ENCODE measurements around the gene CCDC66. TPM values are rescaled to one million over a fixed set of nuclear protein-coding genes. Genes with fewer than 3 reads are reported as not detected.

The CCDC66 gene
- total and polyA plus RNA-seq, 2 of the 8 experiments (the other 6 are each of a cell fraction or from before 2014, with no cell fraction given), result 9.6 to 29.3 TPM

- no peak for TF ChIP-seq ATF3 (IDR thresholded peaks at IDR 0.05; ENCODE audit: insufficient read depth, low read depth, low read length)
- no peak for TF ChIP-seq SIX5 (IDR thresholded peaks at IDR 0.05; ENCODE audit: low read depth, low read length)
These were observed 55.2 kb downstream of the CCDC66 start (continued) for GRCh38 chr3:56612146-56612545.
